Stimulated activated naive CD8-positive, alpha-beta T cell treated with anti-CD3 and anti-CD28 coated beads, Interleukin-15, Interleukin-2, amounts not matched to agents 100 ng/mL and 50 ng/mL, for 24 hours (primary cell): ENCODE data around the gene PTPRE.

Experiments
- H3K27ac Mint-ChIP-seq: one replicate; pipeline ENCODE4 v1.8.0; 2021; ENCODE audit warnings: mild to moderate bottlenecking, mixed read lengths
- H3K27me3 Mint-ChIP-seq: one replicate; pipeline ENCODE4 v1.8.0; 2021; ENCODE audit warnings: mixed read lengths
- H3K36me3 Mint-ChIP-seq: one replicate; pipeline ENCODE4 v1.8.0; 2021; ENCODE audit warnings: low read depth, mixed read lengths
- H3K4me1 Mint-ChIP-seq: one replicate; pipeline ENCODE4 v1.8.0; 2021; ENCODE audit warnings: low read depth, mixed read lengths
- H3K4me3 Mint-ChIP-seq: one replicate; pipeline ENCODE4 v1.8.0; 2021; ENCODE audit warnings: mild to moderate bottlenecking, mixed read lengths
- H3K9me3 Mint-ChIP-seq: one replicate; pipeline ENCODE4 v1.8.0; 2021; ENCODE audit warnings: mixed read lengths

PTPRE gene

DNA sequence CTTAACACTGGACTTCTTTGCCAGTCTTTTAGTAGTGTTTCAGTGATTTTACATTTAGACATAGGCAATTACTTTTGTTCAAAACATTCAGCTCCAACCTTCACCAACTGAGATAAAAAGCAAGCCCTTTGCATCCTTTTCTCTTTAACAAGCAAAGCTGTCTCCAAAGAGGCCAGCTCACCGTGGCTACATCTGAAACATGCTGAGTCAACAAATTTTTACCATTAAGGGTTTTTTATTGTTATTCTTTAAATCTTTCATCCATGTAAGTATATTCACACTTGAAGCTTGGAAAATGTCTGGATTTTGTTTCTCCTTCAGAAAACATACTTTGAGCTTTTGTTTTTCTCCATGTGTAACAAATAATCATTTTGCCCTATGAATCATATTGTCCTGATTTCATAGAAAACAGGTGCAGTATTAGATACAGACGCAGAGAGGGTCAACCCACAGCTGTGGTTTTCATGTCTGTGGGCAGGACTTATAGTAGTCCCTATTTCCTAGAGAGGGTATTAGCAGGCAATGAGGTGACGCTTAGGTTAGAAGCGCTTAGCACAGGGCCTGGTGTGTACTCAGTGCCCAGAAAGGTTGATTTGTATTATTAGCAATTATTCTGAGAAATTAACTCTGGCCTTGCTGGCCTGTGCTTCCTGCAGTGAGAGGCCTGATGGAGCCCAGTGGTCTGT is 119.9 kb downstream of the PTPRE start:
- Mint-ChIP-seq H3K9me3 (no peaks in the 10 kb centered on the region), H3K4me3 (peak overlapping the region; percentile 20), H3K4me1 (peaks cover 28% of the 10 kb centered on the region), H3K27me3 (no peaks in the 10 kb centered on the region), H3K27ac (no peak overlapping the region), H3K36me3 (no peaks in the 10 kb centered on the region)

DNA sequence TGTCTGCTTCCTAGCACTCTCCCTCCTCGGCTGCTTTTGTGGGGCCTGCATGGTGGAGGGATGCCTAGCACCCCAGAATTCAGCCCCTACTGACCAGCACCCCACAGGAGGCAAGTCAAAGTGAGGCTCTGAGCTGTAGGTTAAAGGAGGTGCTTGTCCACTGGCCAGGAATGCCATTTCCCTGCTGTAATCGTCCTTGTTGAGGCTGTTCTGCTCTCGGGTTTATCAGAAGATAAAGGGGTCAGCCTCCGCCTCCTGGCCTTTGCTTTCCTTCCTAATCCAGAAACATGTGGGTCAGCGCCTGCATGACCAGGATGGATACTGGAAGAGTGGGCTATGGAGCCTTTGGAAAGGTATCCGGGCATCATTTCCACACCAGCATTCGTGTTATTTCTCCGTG is 120.4 kb downstream of the PTPRE start:
- Mint-ChIP-seq H3K36me3 (no peaks in the 10 kb centered on the region), H3K27me3 (no peaks in the 10 kb centered on the region), H3K4me3 (no peak overlapping the region), H3K9me3 (no peaks in the 10 kb centered on the region), H3K27ac (no peak overlapping the region), H3K4me1 (peaks cover 28% of the 10 kb centered on the region)

DNA sequence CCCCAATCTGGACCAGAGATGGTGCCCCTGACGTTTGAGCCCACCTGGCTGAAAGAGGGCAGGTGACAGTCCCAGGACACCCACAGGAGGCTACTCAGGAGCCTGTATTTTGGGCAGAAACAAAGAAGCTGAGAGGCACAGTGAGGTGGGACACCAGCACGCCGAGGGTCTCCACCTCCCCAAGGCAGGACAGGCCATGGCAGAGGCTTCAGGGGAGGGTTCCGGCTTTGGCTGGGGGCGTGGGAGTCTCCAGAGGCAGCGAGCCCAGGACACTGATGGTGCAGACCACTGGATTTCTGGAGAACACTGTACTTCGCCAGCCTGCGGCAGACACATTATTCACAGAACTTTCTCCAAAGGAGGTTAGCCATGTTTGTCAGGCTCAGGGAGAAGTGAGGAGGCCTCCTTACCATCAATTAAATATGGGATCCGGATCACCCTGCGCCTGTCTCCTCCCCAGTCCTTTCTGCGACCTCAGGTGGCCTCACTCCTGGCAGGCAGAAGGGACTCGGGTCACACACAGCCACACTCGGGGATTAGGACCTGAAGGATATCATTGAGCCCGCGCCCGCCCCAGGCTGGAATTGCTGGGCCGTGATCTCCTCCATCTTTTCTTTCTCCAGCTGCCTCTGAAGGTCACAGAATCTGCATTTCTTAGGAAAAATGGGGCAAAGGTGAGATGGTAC is 121.1 kb downstream of the PTPRE start:
- Mint-ChIP-seq H3K9me3 (no peaks in the 10 kb centered on the region), H3K36me3 (no peaks in the 10 kb centered on the region), H3K27me3 (no peaks in the 10 kb centered on the region), H3K27ac (no peak overlapping the region), H3K4me3 (no peak overlapping the region), H3K4me1 (peaks cover 28% of the 10 kb centered on the region)

DNA sequence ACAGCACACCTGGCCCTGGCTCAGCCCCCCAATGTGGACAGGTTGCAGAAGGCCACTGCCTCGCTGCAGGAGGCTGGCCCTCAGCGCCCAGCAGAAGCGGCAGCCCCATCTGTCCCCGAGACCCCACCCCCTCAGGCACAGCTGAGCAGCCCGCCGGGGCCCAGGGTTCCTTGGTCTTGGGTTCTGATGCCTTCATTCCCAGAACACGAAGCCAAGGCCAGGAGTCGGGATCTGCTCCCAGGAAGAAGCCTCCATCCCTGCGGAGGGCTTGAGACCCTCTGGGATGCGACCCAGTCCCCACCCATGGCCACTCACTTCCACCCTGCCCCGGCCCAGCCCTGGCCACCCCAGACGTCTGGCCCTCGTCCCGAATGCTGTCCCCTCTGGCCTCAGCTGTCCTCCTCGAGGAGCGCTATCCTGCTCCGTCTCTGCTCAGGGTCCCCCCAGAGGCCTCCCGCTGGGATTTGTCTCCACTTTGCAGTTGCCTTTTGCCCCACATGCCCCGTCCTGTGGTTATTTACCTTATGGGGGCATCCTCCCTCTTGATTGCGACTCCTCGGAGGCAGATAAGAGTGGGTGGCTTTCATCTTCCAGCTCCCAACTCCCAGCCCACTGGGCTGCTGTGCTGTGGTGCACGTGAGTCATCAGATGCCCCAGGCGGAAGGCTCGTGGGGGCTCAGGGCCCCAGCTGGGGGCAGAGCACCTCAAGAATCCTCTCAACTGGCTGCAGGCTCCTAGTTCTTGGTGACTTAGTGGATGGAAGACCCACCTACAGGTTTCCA is 121.8 kb downstream of the PTPRE start:
- peak overlapping the region; percentile 13 for H3K4me3 Mint-ChIP-seq
- H3K36me3 Mint-ChIP-seq = no peaks in the 10 kb centered on the region
- no peak overlapping the region for H3K27ac Mint-ChIP-seq
- peaks cover 28% of the 10 kb centered on the region for H3K4me1 Mint-ChIP-seq
- no peaks in the 10 kb centered on the region for H3K27me3 Mint-ChIP-seq
- no peaks in the 10 kb centered on the region for H3K9me3 Mint-ChIP-seq

DNA sequence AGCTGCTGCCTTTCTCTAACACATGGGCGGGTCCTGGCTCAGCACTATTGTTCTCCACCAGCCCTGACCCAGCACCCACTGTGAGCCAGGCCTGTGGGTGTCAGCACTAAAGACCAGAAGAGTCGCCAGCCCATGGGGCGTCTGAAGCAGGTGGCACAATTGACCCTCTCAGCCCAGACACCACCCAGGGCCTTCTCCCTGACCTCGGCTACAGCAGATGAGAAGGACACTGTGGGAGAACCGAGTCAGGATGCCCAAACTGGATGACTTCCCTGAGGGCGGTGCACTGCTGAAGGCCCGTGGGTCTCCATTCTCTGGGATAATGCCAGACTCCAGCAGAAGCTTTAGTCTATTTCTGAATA is 122.4 kb downstream of the PTPRE start:
- Mint-ChIP-seq H3K4me1 (peaks cover 28% of the 10 kb centered on the region), H3K27ac (no peak overlapping the region), H3K4me3 (no peak overlapping the region), H3K27me3 (no peaks in the 10 kb centered on the region), H3K36me3 (no peaks in the 10 kb centered on the region), H3K9me3 (no peaks in the 10 kb centered on the region)

DNA sequence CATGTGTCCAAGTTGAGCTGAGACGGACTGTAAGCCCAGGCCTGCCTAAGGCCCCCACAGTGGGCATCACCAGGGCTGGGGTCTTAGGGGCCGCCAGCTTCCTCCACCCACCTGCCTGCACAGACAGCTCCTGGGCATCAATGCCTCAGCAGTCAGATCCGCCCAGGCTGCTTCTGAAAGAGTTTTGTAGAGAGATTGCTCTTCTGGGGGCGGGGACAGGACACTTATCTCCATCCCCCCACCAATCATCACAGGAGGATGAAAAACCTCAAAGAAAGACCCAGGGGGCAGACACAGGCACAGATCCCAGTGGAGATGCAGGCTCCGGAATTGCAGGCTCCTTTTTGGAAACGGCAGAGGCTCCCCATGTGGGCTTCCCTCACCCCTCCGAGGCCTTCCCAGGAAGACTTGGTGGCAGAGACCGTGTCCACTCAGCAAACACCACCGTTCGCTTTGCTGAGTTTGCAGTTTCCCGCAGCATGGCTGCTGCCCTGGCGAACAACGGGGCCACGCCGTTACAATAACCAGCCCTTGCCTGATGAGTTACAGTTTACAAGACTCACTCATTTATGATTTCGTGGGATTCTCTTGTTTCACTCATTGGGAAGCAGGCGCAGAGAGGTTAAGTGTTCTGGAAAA is 122.9 kb downstream of the PTPRE start:
- Mint-ChIP-seq H3K27ac (no peak overlapping the region), H3K27me3 (no peaks in the 10 kb centered on the region), H3K4me3 (no peak overlapping the region), H3K36me3 (no peaks in the 10 kb centered on the region), H3K4me1 (peaks cover 28% of the 10 kb centered on the region), H3K9me3 (no peaks in the 10 kb centered on the region)

DNA sequence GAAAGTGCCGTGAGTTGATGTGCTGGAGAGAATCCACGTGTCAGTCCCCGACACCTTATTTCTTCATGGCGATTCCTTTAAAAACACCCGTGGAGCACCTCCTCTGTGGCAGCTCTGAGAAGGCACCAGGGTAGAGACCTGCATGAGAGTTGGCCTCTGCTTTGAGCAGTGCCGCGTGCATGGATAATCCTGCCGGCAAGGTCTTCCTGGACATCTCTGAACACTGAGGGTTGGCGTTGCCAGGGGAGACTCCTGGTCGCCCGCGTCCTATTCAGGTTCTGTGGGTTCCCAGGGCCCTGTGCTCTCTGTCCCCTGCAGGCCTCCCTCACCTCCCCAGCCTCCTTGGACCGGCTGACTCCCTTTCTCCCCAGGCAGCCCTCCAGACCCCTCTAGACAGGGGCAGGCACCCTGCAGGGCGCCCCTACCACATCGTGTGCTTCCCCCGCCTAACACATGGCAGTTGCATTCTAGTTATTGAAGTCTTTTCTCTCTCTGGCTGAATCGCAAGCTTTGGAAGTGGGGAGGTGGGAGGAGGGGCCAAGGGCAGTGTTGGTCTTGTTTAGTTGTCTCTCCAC is 123.7 kb downstream of the PTPRE start:
- Mint-ChIP-seq H3K4me1 (peaks cover 30% of the 10 kb centered on the region), H3K4me3 (no peak overlapping the region), H3K27me3 (no peaks in the 10 kb centered on the region), H3K27ac (no peak overlapping the region), H3K36me3 (no peaks in the 10 kb centered on the region), H3K9me3 (no peaks in the 10 kb centered on the region)

DNA sequence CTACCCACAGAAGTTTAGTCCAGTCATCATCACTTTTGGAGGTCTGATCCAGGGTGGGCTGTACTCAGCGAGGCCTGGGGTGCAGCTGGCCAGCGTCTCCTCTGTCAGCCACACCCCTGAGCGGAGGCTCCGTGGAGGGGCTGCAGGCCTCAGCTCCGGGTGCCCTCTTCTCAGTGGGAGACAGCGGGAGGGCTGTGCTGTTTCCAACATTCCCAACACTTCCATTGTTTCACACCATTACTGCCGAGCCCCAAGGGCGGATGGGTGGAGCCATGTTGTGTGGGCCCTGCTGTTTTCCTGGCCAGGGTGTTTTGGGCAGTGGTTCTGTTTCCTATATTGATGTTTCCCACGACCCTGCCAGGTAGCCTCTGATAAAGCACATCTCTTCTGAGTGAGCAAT is 124.3 kb downstream of the PTPRE start:
- Mint-ChIP-seq H3K36me3 (no peaks in the 10 kb centered on the region), H3K4me3 (no peak overlapping the region), H3K27ac (peak overlapping the region; percentile 12), H3K27me3 (no peaks in the 10 kb centered on the region), H3K4me1 (peaks cover 32% of the 10 kb centered on the region), H3K9me3 (no peaks in the 10 kb centered on the region)

DNA sequence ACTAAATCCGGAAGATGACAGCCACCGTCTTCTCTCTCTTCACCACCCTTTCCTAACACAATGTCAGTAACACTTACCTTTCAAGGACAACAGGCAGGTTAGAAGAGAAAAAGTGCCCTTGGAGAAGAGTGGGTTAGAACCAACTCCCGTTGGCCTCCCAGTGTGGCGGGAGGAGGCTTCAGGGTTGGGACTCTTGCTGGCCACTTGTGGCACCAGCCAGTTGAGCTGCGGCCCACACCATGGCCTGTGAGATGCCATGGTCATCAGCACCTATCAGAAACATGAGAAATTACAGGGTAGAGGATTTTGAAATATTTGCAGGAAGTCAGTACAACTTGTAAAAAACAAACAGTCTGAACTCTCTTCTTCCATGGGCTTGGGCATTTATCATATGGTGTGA is 125.6 kb downstream of the PTPRE start:
- Mint-ChIP-seq H3K27me3 (no peaks in the 10 kb centered on the region), H3K27ac (peak overlapping the region; percentile 2), H3K4me1 (peaks cover 25% of the 10 kb centered on the region)

DNA sequence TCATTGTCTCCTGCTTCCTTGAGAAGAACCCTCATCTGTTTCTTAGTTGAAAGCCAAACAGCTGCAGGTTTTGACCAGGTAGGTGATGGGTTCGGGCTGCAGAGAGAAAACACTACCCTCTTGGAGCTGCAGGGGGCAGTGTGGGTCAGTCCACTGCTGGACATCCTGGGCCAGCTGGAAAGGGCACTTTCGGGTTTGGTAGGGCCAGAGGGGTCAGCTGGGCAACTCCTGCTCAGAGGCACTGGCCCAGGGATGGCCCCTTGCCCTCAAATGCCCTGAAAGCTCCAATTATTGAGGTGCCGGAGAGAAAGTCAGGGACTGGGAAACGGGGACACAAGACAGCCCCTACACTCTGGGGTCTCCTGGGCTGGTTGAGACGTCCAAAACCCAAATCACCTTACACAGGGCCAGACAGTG is 128.7 kb downstream of the PTPRE start:
- H3K4me1 Mint-ChIP-seq = peaks cover 11% of the 10 kb centered on the region
- H3K4me3 Mint-ChIP-seq = no peak overlapping the region
- H3K9me3 Mint-ChIP-seq = no peaks in the 10 kb centered on the region
- H3K27me3 Mint-ChIP-seq = no peaks in the 10 kb centered on the region
- H3K27ac Mint-ChIP-seq = no peak overlapping the region
- H3K36me3 Mint-ChIP-seq = no peaks in the 10 kb centered on the region

More for the DNA sequence above, 125.6 kb downstream of the PTPRE start:
- no peaks in the 10 kb centered on the region for H3K9me3 Mint-ChIP-seq
- no peak overlapping the region for H3K4me3 Mint-ChIP-seq
- H3K36me3 Mint-ChIP-seq = no peaks in the 10 kb centered on the region

DNA sequence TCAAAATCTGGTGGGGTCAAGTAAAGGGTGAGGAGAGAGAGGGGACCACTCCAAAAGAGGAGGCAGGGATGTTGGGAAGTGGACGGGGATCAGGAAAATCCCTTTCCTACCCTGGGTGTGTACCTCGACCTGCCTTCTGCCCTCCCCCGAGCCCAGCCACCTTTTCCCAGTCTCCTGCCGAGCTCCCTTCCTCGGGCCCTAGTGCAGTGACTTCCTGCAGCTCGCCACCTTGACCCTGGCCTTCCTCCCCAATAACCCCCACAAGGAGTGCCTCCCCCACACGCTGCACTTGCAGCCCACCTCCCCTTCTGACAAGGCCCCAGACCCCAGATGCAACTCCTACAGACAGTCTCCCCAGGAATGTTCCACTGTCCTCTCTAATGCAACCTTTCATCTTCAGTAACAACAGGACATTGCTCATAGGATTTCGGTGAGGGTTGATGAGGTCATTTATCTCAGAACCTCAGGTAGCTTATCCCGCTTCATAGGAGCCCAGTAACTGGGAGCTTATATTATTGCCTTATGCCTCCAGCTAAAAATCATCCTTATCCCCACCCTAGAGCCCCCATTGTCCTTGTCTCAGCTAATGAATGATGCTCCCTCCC is 129.2 kb downstream of the PTPRE start:
- no peaks in the 10 kb centered on the region for H3K27me3 Mint-ChIP-seq
- peaks cover 11% of the 10 kb centered on the region for H3K4me1 Mint-ChIP-seq
- H3K4me3 Mint-ChIP-seq = no peak overlapping the region
- H3K36me3 Mint-ChIP-seq = no peaks in the 10 kb centered on the region
- H3K27ac Mint-ChIP-seq = no peak overlapping the region
- H3K9me3 Mint-ChIP-seq = no peaks in the 10 kb centered on the region

DNA sequence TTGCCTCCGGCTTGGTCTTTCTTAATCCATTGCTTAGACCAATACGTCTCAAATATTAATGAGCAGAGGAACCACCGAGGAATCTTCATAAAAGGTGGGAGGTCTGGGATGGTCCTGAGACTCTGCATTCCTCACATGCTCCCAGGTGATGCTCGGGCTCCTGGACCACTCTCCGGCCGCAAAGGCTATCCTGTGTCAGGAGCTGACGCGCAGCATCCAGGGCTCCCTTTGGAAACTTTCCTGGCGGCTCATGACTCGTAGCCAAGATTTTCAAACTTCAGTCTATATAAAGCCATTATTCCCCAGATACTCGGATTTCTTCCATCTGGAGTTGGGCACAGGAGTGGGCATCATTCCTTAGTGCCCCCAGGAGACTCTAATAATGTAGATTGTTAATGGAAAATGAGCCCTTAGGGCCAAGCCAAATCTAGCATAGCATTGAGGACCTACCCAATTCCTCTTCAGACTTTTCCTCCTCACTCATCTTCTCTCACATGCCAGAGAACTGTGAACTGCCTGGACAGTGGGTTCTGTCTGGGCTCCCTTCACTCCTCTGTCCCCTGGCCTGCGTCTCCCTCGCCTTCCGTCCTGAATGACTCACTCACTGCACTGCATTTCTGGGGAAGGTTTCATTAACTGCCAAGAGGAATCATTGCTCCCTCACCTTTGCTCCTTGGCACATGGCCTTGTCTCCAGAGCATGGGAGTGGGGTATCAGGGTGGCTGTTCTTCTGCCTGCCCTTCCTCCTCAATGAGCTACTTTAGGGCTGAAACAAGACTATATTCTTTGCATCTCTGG is 130.0 kb downstream of the PTPRE start:
- H3K9me3 Mint-ChIP-seq = no peaks in the 10 kb centered on the region
- H3K27ac Mint-ChIP-seq = no peak overlapping the region
- no peak overlapping the region for H3K4me3 Mint-ChIP-seq
- no peaks in the 10 kb centered on the region for H3K27me3 Mint-ChIP-seq
- no peaks in the 10 kb centered on the region for H3K36me3 Mint-ChIP-seq
- peaks cover 11% of the 10 kb centered on the region for H3K4me1 Mint-ChIP-seq

DNA sequence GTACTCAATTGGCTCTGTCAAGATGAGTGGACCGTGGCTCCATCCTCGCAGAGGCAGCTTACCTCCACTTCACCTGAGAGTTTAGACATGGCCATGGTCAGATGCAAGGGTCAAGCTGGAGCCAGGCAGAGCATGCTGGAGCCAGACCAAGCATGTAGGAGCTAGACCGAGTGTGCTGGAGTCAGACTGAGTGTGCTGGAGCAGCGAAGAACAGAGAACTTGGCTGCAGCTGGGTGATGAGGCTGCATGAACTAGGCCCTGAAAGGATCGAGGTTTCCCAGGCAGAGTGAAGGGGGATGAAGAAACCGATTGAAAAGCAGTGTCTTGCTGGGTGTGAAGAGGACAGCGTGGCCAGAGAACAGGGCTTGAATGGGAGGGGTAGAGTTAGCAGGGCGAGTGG is 133.2 kb downstream of the PTPRE start:
- Mint-ChIP-seq H3K27ac (peak overlapping the region; percentile 47), H3K9me3 (no peaks in the 10 kb centered on the region), H3K27me3 (no peaks in the 10 kb centered on the region)

DNA sequence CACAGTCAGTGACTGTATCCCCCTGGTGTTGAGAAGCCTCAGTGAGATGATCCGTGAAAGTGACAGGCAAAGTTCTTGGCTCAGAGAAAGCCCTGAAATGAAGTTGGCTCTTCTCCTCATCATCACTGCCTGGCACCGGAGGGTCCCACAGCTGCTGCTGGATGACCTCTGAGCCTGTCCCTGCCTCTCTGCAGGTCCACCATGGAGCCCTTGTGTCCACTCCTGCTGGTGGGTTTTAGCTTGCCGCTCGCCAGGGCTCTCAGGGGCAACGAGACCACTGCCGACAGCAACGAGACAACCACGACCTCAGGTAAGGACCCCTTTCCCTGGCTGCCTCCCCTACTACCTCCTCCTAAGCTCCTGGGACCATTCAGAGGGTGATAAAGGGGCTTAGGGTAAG is 133.8 kb downstream of the PTPRE start:
- H3K4me1 Mint-ChIP-seq = peaks cover 8% of the 10 kb centered on the region
- no peaks in the 10 kb centered on the region for H3K36me3 Mint-ChIP-seq

More for the DNA sequence above, 133.2 kb downstream of the PTPRE start:
- Mint-ChIP-seq H3K36me3 (no peaks in the 10 kb centered on the region), H3K4me1 (peaks cover 11% of the 10 kb centered on the region), H3K4me3 (no peak overlapping the region)

More for the DNA sequence above, 133.8 kb downstream of the PTPRE start:
- no peaks in the 10 kb centered on the region for H3K9me3 Mint-ChIP-seq
- H3K27me3 Mint-ChIP-seq = no peaks in the 10 kb centered on the region
- H3K4me3 Mint-ChIP-seq = no peak overlapping the region
- no peak overlapping the region for H3K27ac Mint-ChIP-seq
